HG03439 (cell line): Measurements from ENCODE around the gene SYT11.
"Not testable (repeated sequence)": the region's sequence is repeated elsewhere in the genome, so short reads cannot be mapped to it uniquely, and the experiment has no call there.

Experiments used
- ATAC-seq: cut with Tn5 transposase; IDR thresholded peaks from one replicate; pipeline ENCODE4 v1.9.1; 2021; ENCODE audit warnings: mild to moderate bottlenecking, moderate library complexity; ENCODE audit not compliant: unreplicated experiment

Gene SYT11

GRCh38 chr1:155896476-155896875 is 37.1 kb downstream of the SYT11 start:
- ATAC-seq = not testable (repeated sequence)

GRCh38 chr1:155897746-155898145 is 38.4 kb downstream of the SYT11 start:
- no peak for ATAC-seq

DNA sequence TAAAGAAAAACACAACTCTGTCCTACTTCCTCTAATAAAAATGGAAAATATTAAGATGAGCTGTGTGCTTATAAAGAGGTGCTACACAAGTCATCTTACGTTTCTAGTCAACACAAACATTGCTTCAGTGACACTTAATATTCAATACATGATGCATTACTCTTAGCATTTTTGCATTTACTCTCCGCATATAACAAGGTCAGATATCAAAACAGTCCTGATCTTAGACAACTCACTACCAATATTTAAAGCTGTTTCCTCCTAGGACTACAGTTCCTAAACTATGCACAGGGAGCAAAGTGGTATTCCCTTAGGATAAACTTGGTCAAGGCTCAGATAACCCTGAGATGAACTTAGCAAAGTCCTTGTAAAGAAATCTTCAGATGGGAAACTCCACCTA is 39.5 kb downstream of the SYT11 start:
- no peak for ATAC-seq

DNA sequence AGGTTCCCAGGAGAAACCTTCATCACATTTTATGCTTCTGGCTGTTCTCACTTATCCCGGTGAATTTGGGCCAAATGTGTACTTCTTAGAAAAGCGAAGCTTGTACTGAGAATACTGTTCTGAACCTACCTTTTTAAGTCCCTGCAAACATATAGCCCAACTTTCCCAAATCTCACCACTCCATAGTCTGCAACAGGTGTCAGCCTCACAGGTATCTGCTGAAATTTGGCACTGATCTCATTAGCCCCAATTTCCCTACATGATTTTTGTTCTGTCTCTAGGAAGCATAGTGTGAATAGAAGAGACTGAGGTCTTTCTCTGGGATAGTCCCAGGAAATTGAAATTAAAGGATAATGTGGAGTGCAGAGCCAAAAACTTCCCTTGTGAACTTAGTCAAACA is 40.3 kb downstream of the SYT11 start:
- no peak for ATAC-seq

GRCh38 chr1:155900161-155900560 is 40.8 kb downstream of the SYT11 start:
- ATAC-seq = no peak

GRCh38 chr1:155904261-155904660 is 44.9 kb downstream of the SYT11 start:
- ATAC-seq = no peak

GRCh38 chr1:155909894-155910293 is 50.5 kb downstream of the SYT11 start:
- no peak for ATAC-seq

DNA sequence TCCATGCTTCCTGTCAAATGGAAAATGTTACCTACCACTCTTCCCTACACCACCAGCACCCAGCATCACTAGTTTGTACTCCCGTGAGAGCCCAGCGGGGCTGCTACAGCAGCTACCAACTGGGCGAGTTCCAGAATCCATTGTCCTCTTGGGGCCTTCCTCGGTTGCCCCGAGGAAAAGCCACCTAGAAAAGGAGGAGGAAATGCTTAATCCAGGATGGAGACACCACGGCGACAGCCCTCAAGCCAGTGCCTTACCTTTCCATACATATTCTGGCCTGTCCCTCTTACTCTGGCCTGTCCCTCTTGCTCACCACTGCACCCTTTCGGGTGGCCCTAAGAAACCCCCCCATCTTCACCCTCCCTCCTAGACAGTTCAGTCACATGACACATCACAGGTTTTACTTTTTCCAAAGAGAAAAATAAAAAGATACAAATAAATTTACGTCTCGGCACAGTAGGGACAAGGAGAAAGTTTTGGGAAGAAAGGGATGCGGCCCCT is 51.3 kb downstream of the SYT11 start:
- ATAC-seq = no peak

GRCh38 chr1:155911156-155912055 is 52.0 kb downstream of the SYT11 start, which contains the start of gene RIT1:
Gene RIT1 (minus strand): TSS chr1:155911349. CDS start chr1:155910761, 588 bp downstream.
- peak; percentile 81 for ATAC-seq

DNA sequence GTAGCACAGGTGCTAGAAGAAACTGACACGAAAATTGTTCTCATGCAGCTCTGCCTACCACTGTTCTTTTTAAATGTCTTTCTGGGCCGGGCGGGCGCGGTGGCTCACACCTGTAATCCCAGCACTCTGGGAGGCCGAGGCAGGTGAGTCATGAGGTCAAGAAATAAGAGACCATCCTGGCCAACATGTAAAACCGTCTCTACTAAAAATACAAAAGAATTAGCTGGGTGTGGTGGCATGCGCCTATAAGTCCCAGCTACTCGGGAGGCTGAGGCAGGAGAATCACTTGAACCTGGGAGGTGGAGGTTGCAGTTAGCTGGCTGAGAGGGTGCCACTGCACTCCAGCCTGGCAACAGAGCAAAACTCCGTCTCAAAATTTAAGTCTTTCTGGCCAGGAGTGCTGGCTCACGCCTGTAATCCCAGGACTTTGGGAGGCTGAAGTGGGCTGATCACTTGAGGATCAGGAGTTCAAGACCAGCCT is 52.7 kb downstream of the SYT11 start:
- no peak for ATAC-seq

DNA sequence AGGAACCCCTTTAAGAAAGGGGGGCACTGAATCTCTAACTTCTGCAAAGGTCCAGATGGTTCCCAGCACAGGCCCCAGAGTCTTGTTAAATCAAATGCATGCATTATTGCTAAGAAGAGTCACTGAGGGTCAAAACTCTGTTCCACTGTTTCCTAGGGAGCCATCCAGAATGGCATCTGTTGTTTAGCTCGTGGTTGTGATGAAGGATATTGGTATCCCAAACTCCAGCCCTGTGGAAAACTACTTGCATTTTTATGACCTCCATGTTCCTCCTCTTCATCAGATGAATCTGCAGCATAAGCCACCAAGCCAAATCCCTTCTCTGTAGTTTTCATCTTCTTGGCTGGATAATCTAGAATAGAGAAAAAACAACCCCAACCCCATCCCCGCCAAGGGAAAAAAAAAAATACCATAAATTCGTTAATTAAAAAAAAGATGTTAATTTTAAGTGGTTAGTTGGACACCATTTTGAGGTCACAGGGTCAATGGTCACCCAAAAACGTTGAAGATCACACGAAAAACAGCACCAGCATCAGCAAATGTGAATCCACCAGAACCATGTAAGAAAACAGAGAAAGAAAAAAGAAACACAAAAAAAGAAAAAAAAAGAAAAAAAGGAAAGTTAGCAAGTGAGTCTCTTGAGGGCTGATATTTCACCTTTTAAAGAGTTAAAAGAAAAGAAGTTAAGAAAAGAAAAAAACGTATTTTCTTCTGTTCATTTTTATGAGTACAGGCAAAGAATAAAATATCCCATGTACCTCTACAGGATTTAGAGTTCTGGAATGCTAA is 54.8 kb downstream of the SYT11 start:
- no peak for ATAC-seq

DNA sequence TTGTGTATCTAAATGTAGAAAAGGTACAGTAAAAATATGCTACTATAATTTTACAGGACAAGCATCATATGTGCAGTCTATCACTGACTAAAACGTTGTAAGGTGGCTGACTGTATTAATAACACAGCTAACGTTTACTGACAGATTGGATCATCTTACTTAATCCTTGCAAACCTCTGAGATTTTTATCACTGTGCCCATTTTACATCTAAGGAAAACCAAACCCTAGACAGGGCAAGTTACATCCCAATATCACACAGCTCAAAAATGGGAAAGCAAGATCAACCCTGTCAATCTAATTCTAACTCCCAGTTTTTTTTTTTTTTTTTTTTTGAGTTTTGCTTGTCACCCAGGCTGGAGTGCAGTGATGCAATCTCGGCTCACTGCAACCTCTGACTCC is 59.3 kb downstream of the SYT11 start:
- ATAC-seq = no peak

DNA sequence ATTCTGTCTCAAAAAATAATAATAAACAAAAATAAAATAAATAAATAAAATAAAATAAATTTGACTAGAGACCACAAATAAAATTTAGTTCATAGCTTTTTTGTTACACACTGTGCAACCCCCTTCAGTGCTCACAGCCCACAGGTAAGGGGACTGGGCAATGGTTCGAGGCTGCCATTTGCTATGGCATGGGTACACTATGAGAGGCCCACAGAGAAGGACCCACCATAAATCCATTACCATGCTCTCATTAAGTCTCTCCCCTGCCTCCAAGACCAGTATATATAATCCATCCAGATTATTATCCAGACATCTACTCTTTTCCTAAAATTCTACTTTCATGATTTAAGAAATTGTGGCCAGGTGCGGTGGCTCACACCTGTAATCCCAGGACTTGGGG is 60.4 kb downstream of the SYT11 start:
- ATAC-seq = no peak

DNA sequence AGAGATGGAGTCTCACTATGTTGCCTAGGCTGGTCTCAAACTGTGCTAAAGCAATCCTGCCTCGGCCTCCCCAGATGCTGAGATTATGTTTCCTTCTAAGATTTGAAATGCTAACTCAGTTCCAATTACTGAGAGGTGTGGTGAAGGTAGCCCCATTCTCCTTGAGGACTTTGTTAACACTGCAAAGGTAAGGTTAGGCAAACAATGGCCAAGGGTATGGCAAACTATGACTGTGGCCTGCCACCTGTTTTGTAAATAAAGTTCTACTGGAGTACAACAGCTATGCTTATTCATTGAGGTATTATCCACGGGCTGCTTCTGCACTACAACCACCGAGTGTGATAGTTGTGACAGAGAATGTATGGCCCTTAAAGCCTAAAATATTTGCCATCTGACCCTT is 61.4 kb downstream of the SYT11 start:
- no peak for ATAC-seq

DNA sequence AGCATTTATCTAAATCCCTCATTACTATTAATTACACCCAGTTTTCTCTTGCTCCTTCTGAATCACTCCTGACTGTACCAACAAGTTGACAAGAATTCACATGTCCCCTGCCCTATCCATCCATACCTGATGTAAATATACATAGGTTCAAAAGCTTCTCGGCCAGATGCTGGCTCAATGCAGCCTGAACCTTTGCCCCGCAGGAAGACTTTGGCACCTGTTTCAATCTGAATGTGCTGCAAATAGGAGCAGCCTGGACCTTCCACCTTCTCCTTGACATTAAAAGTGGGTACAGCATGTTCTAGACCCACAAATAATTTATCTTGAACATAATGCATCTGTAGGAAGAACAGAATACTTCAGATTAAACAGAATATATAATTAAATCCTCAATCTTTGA is 66.1 kb downstream of the SYT11 start:
- ATAC-seq = no peak

DNA sequence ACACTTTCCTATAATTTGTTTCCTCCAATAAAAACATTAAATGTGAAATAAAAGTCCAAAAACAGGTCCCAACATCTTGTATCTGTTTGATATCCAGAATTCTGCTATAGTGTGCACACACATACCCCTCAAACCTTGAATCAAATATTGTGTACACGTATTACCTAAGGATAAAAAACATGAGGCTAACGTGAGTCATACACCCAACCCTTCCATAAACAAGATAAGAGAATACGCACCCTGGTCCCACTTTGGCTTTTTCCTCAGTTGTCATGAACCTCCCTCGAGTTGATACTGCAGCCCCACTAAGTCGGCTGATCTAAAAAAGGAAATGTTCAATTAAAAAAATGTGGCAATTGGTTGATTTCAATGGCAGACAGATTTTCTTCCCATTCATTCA is 69.7 kb downstream of the SYT11 start:
- ATAC-seq = no peak

DNA sequence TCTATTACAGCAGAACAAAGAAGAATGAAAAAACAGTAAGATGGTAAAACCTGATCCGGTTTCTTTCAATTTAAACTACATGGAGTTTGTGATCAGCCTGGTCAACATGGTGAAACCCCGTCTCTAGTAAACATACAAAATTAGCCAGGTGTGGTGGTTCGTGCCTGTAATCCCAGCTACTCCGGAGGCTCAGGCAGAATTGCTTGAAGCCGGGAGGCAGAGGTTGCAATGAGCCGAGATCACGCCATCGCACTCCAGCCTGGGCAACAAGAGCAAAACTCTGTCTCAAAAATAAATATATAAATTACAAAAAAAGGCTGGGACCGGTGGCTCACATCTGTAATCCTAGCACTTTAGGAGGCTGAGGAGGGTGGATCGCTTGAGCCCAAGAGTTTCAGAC is 71.4 kb downstream of the SYT11 start:
- not testable (repeated sequence) for ATAC-seq

DNA sequence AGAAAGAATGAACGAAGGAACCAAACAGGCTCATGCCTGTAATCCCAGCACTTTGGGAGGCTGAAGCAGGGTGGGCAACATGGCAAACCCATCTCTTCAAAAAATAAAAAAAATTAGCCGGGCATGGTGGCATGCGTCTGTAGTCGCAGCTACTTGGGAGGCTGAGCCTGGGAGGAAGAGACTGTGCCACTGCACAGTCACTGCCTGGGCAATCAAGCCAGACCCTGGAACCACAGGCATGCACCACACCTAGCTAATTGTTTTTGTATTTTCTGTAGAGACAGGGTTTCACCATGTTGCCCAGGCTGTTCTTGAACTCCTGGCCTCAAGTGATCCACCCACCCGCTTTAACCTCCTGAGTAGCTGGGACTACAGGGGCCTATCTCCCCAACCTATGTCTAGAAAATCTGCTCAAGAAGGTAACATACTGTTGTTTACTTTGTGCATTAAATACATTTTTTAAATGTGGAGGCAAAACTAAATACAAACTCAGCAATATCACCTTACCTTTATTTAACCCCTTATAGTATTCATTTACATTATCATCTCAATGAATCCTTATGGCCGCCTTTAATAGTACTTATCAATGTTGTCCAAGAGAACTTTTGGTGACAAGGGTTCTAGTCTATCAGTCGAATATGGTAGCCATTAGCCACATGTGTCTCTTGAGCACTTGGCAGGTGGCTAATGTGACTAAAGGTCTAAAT is 72.1 kb downstream of the SYT11 start:
- no peak for ATAC-seq

- no peak for ATAC-seq
Observed at GRCh38 chr1:155932081-155932480, 72.7 kb downstream of the SYT11 start.

- no peak for ATAC-seq
Observed at GRCh38 chr1:155932487-155932886, 73.1 kb downstream of the SYT11 start.

DNA sequence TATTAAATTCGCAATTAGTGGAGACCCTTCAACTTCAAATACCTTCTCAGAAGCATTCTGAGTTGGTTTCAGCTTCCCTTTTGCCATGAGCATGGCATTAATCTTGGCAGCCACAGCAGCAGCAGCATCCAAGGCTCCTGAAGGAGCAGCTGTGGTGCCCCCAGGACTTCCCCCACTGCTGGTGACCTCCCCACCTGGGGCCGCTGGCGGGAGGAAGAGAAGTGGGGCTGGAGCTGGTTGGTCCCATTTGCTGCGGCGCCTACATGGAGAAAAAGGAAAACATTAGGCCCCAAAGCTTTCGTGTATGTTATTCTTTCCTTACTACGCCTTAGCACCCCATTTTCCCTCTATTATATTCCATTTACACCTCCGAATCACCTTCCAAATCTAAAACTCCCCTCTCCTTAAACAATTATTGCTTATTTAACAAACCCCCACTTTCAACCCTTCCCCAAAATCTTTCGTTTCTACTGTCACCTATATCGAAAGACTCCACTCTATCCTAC is 74.3 kb downstream of the SYT11 start:
- ATAC-seq = no peak
